GM19043 (cell line): ENCODE measurements around the gene AUTS2.

Source experiments
- ATAC-seq: cut with Tn5 transposase; IDR thresholded peaks from one replicate; pipeline ENCODE4 v1.9.1; 2021; ENCODE audit warnings: low read depth; ENCODE audit not compliant: unreplicated experiment

Gene AUTS2

GRCh38 chr7:70700055-70700940 is 1102.0 kb downstream of the AUTS2 start:
- no peak for ATAC-seq

GRCh38 chr7:70700941-70701425 is 1102.7 kb downstream of the AUTS2 start:
- no peak for ATAC-seq

GRCh38 chr7:70701477-70701876 is 1103.2 kb downstream of the AUTS2 start:
- ATAC-seq = no peak

- no peak for ATAC-seq
These were observed 1103.7 kb downstream of the AUTS2 start for GRCh38 chr7:70701991-70702390.

- ATAC-seq = no peak
These were observed 1105.5 kb downstream of the AUTS2 start for GRCh38 chr7:70703785-70704184.

GRCh38 chr7:70704831-70705346 is 1106.6 kb downstream of the AUTS2 start:
- no peak for ATAC-seq

GRCh38 chr7:70706204-70706603 is 1107.9 kb downstream of the AUTS2 start:
- ATAC-seq = no peak

- ATAC-seq = no peak
These were observed 1108.4 kb downstream of the AUTS2 start for GRCh38 chr7:70706698-70707097.

GRCh38 chr7:70707823-70708243 is 1109.6 kb downstream of the AUTS2 start:
- no peak for ATAC-seq

- ATAC-seq = no peak
These were observed 1111.8 kb downstream of the AUTS2 start for GRCh38 chr7:70710011-70710480.

GRCh38 chr7:70710651-70711050 is 1112.4 kb downstream of the AUTS2 start:
- ATAC-seq = no peak

- ATAC-seq = no peak
These were observed 1113.2 kb downstream of the AUTS2 start for GRCh38 chr7:70711452-70711851.

GRCh38 chr7:70712942-70713341 is 1114.7 kb downstream of the AUTS2 start:
- no peak for ATAC-seq

GRCh38 chr7:70714506-70715038 is 1116.3 kb downstream of the AUTS2 start:
- ATAC-seq = no peak

- no peak for ATAC-seq
These were observed 1119.5 kb downstream of the AUTS2 start for GRCh38 chr7:70717553-70718329.

- ATAC-seq = no peak
These were observed 1120.8 kb downstream of the AUTS2 start for GRCh38 chr7:70719125-70719524.

- no peak for ATAC-seq
These were observed 1122.1 kb downstream of the AUTS2 start for GRCh38 chr7:70720191-70720873.

- no peak for ATAC-seq
These were observed 1123.2 kb downstream of the AUTS2 start for GRCh38 chr7:70721500-70721899.

GRCh38 chr7:70723339-70723738 is 1125.1 kb downstream of the AUTS2 start:
- no peak for ATAC-seq

- no peak for ATAC-seq
These were observed 1127.2 kb downstream of the AUTS2 start for GRCh38 chr7:70725448-70725847.
